GM19395 (cell line): ENCODE measurements around the gene C5orf34.
"Not testable (repeated sequence)": the region's sequence is repeated elsewhere in the genome, so short reads cannot be mapped to it uniquely, and the experiment has no call there.

Source experiments
- ATAC-seq: cut with Tn5 transposase; IDR thresholded peaks from one replicate; pipeline ENCODE4 v1.9.1; 2021; ENCODE audit warnings: mild to moderate bottlenecking, moderate library complexity; ENCODE audit not compliant: unreplicated experiment

C5orf34 gene

GRCh38 chr5:43514816-43515677 is at the start of gene C5orf34:
TSS of gene C5orf34 (minus strand) at chr5:43515148. CDS start at chr5:43509339, 5,809 bp downstream.
- peak; percentile 98 for ATAC-seq

DNA sequence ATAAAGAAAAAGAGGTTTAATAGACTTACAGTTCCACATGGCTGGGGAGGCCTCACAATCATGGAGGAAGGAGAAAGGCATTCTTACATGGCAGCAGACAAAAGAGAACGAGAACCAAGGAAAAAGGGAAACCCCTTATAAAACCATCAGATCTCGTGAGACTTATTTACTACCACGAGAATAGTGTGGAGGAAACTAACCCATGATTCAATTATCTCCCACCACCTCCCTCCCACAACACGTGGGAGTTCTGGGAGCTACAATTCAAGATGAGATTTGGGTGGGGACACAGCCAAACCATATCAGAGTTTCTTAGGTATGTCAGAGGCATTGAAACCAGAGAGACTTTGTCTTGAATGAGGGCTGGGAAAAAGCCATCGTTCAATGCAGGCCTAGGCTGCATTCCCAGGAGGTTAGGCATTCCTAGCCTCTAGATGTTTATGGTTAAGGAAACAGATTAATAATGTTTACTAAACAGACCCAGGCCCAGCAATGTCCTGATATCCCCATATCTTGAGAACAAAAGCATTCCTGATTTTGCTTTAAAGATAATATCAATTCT is 49.4 kb upstream of the C5orf34 start:
- no peak for ATAC-seq

DNA sequence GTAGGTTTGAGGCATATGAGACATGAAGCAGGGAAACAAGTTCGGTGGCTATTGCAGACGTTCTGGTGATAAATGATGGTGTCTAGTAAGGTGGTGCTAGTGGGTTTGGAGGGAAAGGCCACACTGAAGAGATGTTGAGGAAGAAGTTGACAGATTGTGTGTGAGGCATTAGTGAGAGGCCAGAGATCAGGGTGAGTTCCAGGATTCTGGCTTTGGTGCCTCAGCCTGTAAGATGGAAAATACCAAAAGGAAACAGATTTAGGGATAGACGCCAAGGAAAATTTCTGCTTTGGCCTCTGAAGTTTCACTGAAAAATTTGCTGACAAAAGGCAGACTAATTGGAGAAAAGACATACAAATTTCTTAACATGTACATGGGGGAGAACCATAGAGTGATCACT is 48.4 kb upstream of the C5orf34 start:
- ATAC-seq = no peak

GRCh38 chr5:43561356-43561755 is 46.4 kb upstream of the C5orf34 start:
- ATAC-seq = no peak

- no peak for ATAC-seq
Measured at GRCh38 chr5:43560128-43560527, 45.2 kb upstream of the C5orf34 start.

- ATAC-seq = peak; percentile 74
Measured at GRCh38 chr5:43556857-43557542, 42.1 kb upstream of the C5orf34 start, which contains the start of gene PAIP1. TSS of gene PAIP1 (minus strand) at chr5:43557077. CDS start at chr5:43556846, 231 bp downstream.

DNA sequence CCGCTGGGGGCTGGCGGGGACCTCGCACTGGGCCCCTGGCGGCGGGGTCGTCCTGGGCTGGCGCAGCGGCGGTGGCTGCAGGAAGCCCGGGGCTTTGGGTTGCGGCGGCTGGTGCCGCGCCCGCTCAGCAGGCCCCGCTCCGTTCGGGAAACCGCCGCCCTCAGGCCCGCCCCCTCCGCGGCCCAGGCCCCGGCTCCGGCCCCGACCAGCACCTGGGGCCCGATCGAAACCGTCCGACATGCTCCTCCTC is 41.6 kb upstream of the C5orf34 start:
- ATAC-seq = peak; percentile 88

DNA sequence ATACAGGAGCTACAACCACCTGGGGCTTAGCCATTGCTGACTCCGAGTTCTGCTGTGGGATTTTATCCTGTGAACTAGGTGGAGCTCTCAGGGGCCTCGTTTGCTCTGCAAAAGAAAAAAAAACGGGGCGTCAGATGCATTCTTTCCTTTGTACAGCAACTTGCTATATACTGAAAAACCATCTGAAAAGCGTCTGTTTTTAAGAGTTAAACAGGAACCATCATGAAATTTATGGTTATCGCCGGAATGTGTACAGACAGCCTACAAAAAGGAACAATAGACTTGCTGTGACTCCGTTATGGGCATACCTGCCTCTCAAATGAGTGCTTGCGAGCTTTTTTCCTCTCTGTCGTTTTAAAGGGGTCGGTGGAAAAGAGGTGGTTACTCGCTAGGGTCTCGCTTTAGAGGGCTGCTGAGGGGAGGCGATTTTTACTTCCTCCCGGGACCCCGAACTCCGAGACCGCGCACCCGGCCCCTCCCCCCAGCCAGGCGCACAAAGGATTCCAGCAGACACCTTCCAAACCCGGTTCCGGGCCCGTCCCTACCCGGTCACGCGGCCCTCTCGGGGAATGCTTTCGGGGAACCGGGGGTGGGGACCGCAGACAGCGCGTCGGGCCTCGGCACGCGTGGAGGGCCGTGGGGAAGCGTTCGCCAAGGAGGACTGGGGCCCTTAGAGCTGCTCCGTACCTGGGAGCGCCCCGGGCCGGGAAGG is 41.1 kb upstream of the C5orf34 start:
- peak; percentile 33 for ATAC-seq

DNA sequence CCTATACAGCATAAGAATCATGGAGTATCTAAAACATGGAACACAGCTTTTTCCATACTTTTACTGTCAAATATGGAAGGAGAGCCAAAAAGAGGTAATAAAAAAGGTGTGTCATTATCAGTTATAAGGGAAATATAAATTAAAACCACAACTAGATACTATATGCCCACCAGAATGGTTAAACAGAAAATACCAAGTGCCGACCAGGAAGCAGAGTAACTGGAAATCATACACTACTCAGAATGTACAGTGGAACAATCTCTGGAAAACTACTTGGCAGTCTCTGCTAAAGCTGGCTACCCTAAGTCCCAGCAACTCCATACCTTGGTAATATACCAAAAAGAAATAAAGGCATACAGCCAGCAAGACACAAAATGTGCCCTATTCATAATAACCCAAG is 39.5 kb upstream of the C5orf34 start:
- no peak for ATAC-seq

- ATAC-seq = no peak
Measured at GRCh38 chr5:43553381-43553780, 38.4 kb upstream of the C5orf34 start.

DNA sequence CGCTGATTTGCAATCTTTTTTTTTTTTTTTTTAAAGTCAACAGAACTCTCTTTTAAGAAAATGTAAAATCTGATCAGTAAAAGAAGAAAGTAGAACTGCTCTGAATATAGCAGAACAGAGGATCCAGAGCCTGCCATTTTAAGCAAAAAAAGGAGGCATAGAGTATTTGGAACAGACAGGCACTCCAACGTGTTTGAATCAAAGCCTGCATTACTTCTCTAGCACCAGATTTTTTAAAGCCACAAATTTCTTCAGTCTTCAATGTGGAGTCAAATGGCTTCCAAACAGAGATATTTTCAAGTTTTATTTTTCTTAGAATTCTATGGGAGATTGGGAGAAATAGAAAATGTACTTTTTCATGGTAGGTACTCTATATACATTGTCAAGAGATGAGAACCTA is 36.8 kb upstream of the C5orf34 start:
- ATAC-seq = no peak

GRCh38 chr5:43549272-43549671 is 34.3 kb upstream of the C5orf34 start:
- not testable (repeated sequence) for ATAC-seq

DNA sequence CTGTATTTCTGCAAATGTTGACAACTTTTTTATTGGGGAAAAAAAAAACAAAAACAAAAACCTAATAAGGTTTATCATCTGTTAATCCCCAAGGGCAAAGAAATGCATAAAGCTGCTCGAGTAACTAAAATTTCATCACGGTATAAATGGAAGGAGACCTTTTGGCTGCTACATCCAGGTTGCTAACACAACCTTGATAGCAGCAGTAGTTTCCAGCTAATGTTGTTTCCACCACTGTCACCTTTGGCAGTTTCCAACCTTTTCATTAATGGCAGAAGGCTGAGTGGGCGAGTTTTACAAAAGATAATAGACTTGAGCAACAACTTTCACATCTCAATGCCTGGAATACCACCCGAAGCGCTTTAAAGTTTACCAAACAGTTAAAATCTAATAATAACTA is 33.4 kb upstream of the C5orf34 start:
- no peak for ATAC-seq

DNA sequence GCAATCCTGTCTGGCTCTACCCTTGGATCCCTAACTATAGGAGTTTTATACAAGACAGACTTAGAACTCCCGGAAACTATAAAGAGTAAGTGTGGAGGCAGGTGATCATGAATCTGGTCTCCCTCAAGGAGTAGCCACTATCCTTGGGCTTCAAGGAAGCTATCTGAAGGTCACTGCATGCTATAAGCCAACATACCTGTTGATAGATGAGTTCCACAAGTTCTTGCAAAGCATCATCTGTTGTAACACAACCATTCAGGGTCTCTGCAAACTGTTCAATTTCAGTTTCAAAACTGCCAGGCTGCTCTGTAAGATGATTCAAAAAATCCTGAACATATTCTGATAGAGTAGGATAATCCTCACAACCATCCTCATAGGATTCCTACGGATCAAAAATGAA is 32.6 kb upstream of the C5orf34 start:
- no peak for ATAC-seq

DNA sequence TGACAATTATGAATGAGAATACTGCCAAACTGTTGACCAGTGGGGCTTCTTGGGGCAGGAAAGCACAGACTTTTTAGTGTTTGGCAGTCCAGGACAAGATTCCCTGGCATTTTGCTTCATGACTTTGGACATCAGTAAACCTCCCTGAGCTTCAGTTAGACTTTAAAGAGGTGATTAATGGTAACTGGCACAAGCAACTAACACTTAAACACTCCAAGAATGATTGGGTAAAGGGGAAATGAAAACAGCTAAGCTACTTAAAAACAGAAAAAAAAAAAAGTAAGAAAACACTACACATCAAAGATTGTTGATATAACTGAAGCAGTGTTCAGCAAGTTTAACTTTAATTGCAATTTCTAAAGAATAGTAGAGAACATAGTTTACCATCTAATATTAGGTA is 28.5 kb upstream of the C5orf34 start:
- no peak for ATAC-seq

- ATAC-seq = no peak
Measured at GRCh38 chr5:43540746-43541145, 25.8 kb upstream of the C5orf34 start.

GRCh38 chr5:43536972-43537371 is 22.0 kb upstream of the C5orf34 start:
- no peak for ATAC-seq

GRCh38 chr5:43533646-43534045 is 18.7 kb upstream of the C5orf34 start:
- ATAC-seq = no peak

GRCh38 chr5:43530648-43531047 is 15.7 kb upstream of the C5orf34 start:
- ATAC-seq = peak; percentile 68

DNA sequence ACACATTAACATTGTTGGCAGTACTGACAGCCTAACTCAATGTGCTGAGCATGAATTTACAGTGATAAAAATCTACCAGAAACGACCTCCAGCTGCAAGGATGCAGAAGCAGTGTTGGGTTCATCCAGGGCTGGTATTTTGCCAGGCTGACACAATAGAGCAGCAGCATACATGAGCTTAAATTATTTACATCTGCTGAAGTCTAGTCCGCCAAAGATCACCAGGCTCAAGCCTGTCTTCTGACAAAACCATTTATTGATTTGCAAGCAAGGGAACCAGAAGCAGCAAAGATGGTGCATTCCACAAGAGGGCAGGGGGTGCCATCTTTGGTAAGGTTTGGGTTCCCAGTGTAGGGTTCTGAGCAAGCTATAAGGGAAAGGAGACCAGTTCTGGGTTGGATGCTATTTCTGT is 8.7 kb upstream of the C5orf34 start:
- no peak for ATAC-seq

DNA sequence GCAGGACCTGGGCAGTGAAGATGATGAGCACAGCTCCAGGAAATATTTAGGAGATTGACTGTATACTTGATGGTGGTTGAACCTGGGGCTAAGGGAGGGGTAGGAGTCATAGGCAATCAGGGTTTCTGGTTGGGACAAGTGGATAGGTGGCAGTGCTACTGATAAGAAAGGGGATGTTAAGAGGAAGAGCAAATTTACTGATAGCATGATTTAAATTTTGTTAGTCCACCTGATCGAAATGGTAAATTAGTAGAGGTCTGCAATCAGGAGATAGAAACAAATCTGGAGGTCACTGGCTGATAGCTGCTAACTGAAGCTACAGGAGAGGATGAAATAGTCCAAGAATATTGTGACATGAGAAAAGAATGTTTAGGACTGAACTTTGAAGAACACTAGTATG is 5.7 kb upstream of the C5orf34 start:
- ATAC-seq = no peak

GRCh38 chr5:43515678-43516048 is 715 bp upstream of the C5orf34 start:
- no peak for ATAC-seq
